Measurements from ENCODE around the gene MASP2. TPM values are rescaled to one million over a fixed set of nuclear protein-coding genes. Genes with fewer than 3 reads are reported as not detected.

Gene MASP2
- total and polyA plus RNA-seq, 9 of the 15 experiments (the other 6 are each of a cell fraction or from before 2014, with no cell fraction given): 0.01 to 0.23 (median 0.06) TPM; not detected in 3

- TF ChIP-seq DIDO1 (tag; IDR thresholded peaks at IDR 0.05; ENCODE audit: low read depth): 0 out of 2 replicates have a peak, but pooled peaks have one; percentile 65
- TF ChIP-seq THAP12 (CRISPR knock-in tag; IDR thresholded peaks at IDR 0.05): peak; percentile 64
- TF ChIP-seq ELF4 (CRISPR knock-in tag; IDR thresholded peaks at IDR 0.05): peak; percentile 56; the same call in 1 of the 2 replicates
- TF ChIP-seq ZBTB26 (CRISPR knock-in tag; IDR thresholded peaks at IDR 0.05): no peak
- peak; percentile 78; the same call in 1 of the 2 replicates for TF ChIP-seq ZHX1 (conservative IDR thresholded peaks at IDR 0.05; ENCODE audit: low read length)
- no peak for TF ChIP-seq ZNF584 (CRISPR knock-in tag; IDR thresholded peaks at IDR 0.05; ENCODE audit: low read depth)
- TF ChIP-seq ZBTB8A (IDR thresholded peaks at IDR 0.05; ENCODE audit: partially characterized antibody): no peak
- peak; percentile 71 to 79; a peak in 3 of 4 replicates for TF ChIP-seq TBL1XR1 (IDR thresholded peaks at IDR 0.05; ENCODE audit: low read length in 2 of 2)
- TF ChIP-seq HCFC1 (IDR thresholded peaks at IDR 0.05; ENCODE audit: low read depth, low read length): peak; percentile 68
- TF ChIP-seq HDAC1 (IDR thresholded peaks at IDR 0.05): peak in 1 of 2 experiments; percentile 91; a peak in 2 of 4 replicates
- TF ChIP-seq MYC (IDR thresholded peaks at IDR 0.05; ENCODE audit: low read depth, low read length): peak; percentile 60; the same call in 1 of the 2 replicates
- peak; percentile 69; the same call in 1 of the 2 replicates for TF ChIP-seq MYC (CRISPR knock-in tag; IDR thresholded peaks at IDR 0.05; ENCODE audit: borderline replicate concordance, low read depth)
- TF ChIP-seq GATAD2B (IDR thresholded peaks at IDR 0.05; ENCODE audit: borderline replicate concordance): peak; percentile 52; the same call in 1 of the 2 replicates
- no peak for TF ChIP-seq ZNF239 (CRISPR knock-in tag; IDR thresholded peaks at IDR 0.05)
- TF ChIP-seq COPS2 (conservative IDR thresholded peaks at IDR 0.05): no peak
- no peak for TF ChIP-seq NFE2L1 (tag; IDR thresholded peaks at IDR 0.05; ENCODE audit: borderline replicate concordance, low read depth)
- TF ChIP-seq PTTG1 (tag; IDR thresholded peaks at IDR 0.05; ENCODE audit: low read depth): no peak
- TF ChIP-seq ASH1L (IDR thresholded peaks at IDR 0.05; ENCODE audit: borderline replicate concordance, low read depth, partially characterized antibody): peak; percentile 94
- peak; percentile 98 for TF ChIP-seq POLR2G (IDR thresholded peaks at IDR 0.05; ENCODE audit: low read depth, low read length)
Measured at GRCh38 chr1:11012260-11013159, 34.5 kb downstream of the MASP2 start, which contains the start of gene TARDBP (continued).
